SIG-M5 treated with dmso at 0.1 percent for 504 hours (cell line): ENCODE results near the gene ASTN1.

ENCODE experiments used
- DNase-seq: peaks from one replicate; lab custom pipeline; 2025; ENCODE audit not compliant: unreplicated experiment; lab: John Stamatoyannopoulos, UW

ASTN1 gene

DNA sequence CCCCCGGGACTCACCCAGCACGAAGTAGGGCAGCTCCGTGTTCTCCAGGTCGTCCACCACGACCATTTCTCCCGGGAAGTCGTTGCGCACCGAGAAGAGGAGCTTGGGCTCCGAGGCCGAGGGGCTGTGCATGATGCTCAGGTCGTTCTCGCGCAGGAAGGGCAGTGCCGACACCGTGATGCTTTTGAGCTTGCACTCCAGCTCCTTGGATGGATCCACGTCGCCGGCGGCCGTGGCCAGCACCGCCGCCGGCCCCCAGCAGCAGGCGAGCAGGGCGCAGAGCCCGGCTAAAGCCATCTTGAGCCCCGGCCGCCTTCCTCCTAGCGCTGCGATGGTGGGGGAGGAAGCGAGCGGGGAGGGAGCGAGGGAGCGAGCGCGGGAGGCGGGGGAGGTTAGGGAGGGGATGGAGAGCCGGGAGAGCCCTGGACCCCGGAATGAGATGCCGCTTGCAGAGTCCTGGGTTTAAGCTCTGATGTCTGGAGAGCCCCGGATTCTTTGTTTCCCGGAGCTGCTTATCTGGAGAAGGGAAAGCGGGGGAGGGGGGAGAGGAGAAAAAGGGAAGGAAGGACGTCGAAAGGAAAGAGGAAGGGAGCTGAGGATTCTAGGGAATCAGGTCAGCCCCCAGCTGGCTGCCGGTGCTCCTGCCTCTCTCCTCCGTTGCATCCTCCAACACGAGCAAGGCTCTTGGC lies at the start of gene ASTN1:
TSS of gene ASTN1 (minus strand) at position 333 of the 689 bp plus-strand sequence. CDS start at position 297, 36 bp downstream.
- no peak for DNase-seq

GRCh38 chr1:177211231-177211630 lies 46.7 kb upstream of the ASTN1 start:
- no peak for DNase-seq

DNA sequence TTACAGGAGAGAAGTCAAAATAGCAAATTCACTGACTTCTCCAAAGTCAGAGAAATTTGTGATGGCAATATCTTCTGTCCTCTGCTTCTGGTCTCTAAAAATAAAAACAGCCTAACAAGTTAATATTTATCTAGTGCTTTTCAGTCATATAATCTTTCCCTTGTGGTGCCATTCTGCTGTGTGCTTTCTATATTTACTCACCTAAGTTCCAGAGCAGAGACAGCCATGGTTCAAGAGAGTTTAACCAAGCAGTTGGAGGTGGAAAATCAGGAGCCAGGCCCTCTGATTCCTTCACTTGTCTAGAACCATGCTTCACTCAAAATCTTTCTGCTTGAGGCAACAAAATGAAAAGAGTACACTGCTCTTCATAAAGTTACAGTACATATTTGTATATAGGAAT lies 45.6 kb upstream of the ASTN1 start:
- no peak for DNase-seq

GRCh38 chr1:177209357-177209756 lies 44.8 kb upstream of the ASTN1 start:
- DNase-seq = no peak

- DNase-seq = no peak
Measured at GRCh38 chr1:177208920-177209319, 44.4 kb upstream of the ASTN1 start.

GRCh38 chr1:177206831-177207355 lies 42.4 kb upstream of the ASTN1 start:
- no peak for DNase-seq

- DNase-seq = no peak
Measured at GRCh38 chr1:177200290-177200689, 35.8 kb upstream of the ASTN1 start.

DNA sequence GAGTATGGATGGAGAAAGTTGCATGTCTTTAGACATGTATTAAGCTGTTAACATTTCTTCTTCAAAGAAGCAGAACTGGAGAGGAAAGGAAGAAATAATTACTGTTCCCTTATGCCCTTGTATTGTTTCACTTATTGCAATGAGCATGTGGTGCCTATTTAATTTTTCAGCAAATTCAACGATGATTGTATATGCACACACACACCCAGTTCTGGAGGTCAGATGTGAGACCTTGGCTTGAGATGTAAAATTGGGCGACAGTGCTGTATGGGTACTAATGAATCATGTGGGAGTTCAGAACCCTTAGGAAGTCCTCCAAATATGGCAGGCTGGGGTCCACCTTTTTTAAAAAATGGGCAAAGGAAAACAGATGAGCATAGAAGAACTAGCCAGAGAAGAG lies 33.7 kb upstream of the ASTN1 start:
- no peak for DNase-seq

- no peak for DNase-seq
Measured at GRCh38 chr1:177190308-177190970, 25.9 kb upstream of the ASTN1 start.

DNA sequence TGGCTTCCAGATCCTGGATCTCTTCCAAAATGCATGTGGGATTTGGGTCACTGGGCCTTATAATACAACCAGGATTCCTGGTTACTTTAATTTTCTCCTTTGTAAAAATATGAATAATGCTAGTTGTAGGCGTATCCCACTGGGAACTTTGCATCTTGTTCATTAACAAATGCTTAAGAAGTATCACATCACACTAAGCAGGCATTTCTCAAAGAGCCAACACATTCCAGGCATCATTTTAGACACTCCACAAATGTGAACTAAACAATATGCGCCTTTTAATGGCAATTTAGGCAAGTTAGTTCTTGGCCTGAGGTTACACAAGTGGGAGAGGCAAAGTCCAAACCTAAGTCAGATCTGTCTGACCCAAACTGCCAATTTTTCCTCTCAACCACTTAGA lies 22.1 kb upstream of the ASTN1 start:
- no peak for DNase-seq

DNA sequence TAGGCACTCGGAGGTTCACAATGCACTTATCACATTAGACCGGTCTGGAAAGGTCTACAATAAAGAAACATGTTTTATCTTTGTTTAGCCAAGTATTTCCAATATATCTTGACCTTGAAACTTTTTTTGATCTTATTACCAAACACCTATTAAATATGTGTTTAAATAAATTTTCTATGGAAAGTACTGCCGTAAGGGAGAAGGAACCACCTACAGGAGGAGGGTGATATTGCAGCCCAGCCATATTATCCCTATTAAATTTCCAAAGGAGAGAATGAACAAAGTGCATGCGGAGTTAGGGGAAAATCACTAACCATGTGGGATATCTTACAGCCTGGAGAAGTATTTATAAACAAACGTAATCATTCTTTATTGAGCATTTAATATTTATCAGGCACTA lies 20.7 kb upstream of the ASTN1 start:
- DNase-seq = no peak

- DNase-seq = no peak
Measured at GRCh38 chr1:177183836-177184235, 19.3 kb upstream of the ASTN1 start.

DNA sequence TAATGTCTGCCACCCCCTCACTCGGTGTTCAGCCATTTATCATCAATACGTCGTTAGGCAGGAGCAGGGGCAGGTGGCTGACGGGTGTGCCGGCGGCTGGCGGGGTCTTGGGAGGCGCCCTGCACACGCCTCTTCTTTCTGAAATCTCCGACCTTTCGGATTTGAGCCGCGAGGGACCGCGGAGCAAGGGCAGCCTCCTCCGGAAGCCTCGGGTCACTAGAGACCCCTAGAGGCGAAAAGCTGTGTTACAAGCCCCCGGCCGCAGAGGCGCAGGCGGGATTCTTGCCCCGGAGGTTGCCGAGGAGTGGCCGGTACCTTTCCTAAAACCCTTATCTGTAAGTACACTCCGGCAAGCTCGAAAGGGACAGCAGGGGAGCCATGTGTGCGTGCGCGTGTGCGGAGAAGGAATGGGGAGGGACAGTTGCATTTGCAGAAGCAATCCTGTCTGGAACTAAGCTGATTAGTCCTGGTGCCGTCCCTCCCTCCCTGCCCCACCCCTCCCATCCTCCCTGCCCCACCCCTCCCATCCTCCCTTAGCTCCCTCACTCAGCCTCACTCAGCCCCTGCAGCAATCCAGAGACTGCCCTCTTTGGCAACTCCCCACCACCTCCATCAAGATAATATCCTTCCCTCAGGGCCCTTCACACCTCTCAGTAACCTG lies 17.2 kb upstream of the ASTN1 start:
- peak; percentile 29 for DNase-seq

DNA sequence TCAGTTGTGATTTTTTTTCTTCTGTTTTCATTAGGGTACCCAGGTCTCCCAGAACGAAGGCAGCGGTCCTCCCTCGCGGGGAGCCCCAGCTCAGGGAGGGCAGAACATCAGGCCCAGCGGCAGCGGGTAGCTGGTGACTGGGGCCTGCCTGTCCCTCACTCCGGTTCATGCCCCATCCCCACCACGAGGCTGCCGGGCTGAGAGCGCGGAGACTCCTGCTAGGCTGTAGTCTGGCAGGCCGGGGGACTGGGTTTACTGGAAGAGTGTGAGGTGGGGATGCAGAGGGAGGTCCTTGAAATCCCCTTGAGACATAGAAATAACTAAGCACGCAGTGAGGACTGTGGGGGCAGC lies 16.7 kb upstream of the ASTN1 start:
- no peak for DNase-seq

DNA sequence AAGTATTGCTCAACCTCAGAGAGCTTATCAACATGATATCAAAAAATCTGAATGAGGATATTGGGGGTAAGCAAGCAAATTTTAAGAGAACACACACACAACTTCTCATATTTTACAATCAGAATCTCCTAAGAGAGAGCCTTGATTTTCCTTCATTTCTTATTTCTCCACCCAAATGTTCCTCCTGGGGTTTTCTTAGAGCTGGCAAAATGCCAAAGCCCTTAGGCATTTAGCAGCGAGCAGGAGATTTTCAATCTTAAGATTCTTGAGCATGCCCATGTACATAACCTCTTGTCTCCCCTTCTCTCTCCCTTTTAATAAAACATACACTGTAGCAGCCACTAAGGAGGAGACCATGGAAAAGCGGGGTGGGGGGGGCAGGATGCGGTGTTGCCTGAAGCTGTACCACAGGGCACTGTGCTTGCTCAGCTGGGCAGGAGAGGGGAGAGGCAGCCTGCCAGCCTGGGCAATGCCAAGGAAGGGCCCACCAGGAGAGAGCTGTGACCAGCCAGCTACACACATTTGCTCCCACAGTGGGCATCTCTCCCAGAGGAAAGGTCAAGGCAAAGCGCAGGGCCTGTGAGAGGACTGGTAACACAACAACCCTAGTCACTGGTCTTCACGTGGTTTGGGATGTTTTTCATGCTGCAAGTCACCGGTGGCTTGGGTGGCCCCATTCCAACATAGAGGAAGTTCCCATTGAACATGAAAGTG lies 10.6 kb upstream of the ASTN1 start:
- DNase-seq = no peak

DNA sequence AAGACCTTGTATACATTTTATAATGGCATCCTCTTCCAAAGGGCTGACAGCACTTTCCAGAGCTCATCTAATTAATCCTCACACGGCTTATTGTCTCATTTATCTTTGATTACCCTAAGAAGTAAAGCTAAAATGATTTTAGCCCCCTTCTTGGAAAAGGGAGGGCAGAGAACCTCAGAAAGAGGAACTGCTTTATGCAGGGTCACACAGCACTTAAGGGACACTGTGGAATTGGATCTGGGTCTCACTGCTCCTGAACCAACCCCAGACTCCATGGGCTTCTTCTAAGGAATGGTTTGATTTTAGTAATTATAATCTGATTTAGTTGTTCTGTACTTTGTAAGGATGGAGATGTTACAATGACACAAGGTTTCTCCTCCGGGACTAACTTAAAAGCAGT lies 9.5 kb upstream of the ASTN1 start:
- no peak for DNase-seq

GRCh38 chr1:177172866-177173265 lies 8.4 kb upstream of the ASTN1 start:
- no peak for DNase-seq

GRCh38 chr1:177172272-177172671 lies 7.8 kb upstream of the ASTN1 start:
- DNase-seq = no peak

DNA sequence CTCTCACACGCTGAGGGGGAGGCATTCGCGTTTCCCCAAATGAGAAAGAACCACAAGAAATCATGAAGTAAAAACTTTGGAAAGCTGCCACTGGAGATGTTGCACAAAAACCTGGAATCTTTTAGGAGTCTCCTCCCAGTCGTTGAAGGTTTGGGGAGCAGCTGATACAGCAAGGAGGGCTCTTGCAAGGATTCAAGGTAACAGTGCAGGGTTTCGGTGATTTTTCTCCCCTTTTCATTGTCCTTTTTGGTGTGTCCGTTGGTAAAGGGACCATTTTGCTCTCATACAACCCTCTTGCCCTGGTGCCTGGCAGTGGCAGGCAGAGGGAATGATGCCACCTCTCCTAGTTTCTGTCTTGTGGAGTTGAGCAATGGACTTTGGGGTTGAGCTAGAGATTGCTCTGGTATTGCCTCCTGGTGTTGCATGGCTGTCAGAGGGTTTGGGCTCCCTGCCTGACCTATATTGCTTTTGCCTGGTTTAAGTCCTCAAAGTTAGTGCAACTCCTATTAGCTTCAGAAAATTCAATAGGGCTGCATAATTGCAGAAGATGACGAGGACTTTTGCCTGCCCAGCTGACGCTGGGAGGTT lies 7.1 kb upstream of the ASTN1 start:
- no peak for DNase-seq

GRCh38 chr1:177170756-177171535 lies 6.4 kb upstream of the ASTN1 start, which contains the start of gene BRINP2:
Gene BRINP2 (plus strand): TSS chr1:177170958. CDS start chr1:177229877, 58,919 bp downstream.
- peak; percentile 51 for DNase-seq
